Hypothalamus (tissue), 51 donors: ENCODE results near the gene KCNH2.

Experiments
- DNase-seq, 51 donors: peaks; one replicate each; lab custom pipeline; 2025; lab: John Stamatoyannopoulos, UW

KCNH2 gene

DNA sequence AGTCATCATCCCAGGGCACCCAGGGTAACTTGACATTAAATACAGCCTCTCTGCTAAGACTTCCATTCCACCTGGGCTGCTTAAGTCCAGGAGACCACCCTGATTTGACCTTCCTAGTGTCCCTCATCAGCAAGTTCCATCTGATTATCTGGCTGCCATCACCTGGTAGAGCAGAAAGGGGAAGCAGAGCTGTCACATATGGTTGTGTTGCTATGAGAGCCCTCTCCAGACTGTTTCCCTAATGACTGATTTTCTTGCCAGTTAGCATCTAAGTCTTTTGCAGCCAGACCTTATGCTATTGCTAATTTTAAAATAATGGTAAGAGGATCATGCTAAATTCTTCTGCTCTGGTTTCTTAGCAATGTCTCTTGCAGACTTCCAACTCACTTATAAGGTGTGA lies 38.7 kb downstream of the KCNH2 start:
- DNase-seq: no peak

DNA sequence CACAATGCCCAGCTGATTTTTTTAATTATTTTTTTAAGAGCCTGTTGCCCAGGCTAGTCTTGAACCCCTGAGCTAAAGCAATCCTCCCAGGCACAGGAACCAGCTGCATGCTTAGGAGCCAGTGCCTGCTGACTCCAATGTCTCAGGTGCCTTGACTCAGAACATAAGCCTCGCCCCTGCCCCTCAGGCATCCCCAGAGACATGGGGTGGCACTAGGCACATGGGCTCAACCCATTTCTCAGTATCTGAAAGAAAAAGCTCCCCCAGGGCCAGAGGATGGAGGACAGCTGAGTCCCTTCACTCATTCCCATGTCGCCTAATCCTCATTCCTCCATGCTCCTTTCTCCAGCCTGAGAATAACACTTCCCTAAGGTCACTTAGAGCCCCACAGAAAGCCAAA lies 39.1 kb downstream of the KCNH2 start:
- DNase-seq: no peak

DNA sequence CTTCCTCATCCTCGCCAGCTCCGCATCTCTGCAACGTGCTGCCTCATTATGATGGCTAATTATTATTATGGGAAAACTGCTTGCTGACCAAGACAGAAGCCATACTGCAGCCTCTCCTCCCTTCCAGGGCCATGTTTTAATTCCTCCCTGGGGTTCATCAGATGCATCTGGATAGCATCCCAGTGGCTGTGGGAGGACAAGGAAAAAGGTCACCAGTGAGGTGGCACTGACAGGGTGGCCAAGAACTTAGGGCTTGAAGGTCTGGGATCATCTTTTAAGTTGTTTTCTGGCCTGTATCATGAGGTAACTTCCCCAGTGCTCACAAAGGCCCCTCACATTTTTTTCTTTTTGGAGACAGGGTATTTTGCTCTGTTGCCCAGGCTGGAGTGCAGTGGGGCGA lies 39.6 kb downstream of the KCNH2 start:
- no peak for DNase-seq

DNA sequence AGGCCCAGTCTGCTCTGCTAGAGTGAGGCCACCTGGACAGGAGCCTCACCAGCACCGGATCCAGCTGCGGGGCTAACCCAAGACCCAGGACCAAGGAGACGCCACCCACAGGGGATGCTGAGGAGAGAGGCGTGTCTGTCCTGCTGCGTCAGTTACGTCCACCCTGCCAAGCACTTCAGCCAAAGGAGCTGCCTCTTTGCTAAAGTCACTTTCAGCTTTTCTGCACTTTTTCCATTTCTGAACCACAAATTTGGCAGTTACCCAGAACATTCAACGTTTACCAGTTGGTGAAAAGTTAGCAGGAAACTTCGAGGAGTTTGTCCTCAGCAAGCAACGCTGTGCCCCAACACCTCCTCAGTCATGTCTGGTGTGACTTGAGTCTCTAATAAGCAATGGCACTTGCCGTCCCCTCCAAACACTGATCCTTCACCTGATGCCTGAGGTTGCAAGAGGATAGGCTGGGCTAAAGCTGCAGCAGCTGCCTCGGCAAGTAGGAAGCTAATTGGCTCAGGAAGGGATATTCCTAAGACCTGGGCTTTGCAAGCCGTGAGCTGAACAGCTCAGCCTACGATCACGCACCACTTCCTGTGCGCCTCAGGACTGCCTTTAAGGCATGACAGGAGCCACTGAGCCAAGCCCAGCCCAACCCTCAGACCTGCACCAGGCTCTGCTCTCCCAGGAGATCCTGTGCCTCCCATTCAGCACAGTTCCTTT lies 40.1 kb downstream of the KCNH2 start:
- peak in 1 of 51 donors; percentile 7 for DNase-seq

DNA sequence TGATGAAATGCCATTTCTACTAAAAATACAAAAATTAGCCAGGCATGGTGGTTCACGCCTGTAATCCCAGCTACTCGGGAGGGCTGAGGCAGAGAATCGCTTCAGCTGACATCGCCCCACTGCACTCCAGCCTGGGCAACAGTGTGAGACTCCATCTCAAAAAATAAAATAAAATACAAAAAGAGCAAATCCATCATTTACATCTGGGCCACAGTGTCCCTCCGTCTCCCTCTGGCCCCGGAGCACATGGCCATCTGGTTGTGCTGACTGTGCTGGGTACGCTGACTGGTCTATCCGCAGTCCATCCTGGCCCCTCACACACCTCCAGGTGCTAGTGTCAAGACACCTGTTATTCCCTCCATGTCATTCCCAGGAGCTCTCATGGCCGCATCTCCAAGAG lies 42.1 kb downstream of the KCNH2 start:
- no peak for DNase-seq

DNA sequence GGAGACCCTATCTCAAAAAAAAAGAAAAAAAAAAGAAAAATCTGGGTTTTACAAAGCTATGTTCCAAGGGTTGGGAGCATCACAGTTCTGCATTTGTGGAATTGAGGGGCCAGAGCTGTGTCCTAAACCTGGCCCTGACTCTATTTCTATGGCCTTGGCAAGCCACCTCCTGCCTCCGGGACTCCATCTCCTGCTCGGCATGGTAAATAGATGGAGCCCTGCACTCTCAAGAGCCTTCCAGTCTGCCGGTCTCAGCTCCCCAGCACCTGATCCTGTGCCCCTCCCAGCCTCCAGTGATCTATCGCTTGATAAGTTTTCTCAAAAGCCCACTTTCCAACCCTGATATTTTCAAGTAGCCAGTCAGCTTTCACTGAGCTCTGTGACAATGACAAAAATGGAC lies 43.0 kb downstream of the KCNH2 start:
- DNase-seq: no peak

DNA sequence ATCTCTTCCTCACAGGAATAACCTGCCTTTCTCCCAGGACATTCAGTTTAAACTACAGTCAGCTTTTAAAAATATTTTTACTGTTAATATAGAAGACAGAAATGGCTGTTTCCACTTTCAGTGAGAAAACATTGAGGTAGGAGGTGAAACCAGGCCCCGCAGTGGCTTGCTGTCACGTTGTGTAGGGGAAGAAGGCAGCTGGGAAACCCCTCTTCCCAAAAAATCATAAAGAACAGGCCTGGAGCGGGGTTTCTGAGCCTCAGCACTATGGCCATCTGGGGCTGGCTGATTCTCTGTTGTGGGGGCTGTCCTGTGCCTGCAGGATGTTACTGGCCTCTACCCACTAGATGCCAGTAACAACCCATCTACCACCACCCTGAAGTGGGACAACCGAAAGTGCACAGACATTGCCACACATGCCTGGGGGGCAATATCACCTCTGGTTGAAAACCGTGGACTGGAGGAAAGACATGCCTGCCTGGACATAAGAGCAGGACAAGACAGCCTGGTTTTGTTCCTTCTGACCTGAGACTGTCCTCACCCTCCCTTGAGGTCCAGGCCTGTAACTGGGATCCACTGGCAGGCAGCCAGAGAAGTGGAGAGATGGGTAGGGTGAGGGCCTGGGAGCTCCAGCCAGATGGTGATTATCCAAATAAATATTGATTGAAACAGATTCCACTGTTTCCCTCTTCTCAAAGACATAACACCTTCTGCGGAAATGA lies 43.9 kb downstream of the KCNH2 start:
- DNase-seq: no peak

DNA sequence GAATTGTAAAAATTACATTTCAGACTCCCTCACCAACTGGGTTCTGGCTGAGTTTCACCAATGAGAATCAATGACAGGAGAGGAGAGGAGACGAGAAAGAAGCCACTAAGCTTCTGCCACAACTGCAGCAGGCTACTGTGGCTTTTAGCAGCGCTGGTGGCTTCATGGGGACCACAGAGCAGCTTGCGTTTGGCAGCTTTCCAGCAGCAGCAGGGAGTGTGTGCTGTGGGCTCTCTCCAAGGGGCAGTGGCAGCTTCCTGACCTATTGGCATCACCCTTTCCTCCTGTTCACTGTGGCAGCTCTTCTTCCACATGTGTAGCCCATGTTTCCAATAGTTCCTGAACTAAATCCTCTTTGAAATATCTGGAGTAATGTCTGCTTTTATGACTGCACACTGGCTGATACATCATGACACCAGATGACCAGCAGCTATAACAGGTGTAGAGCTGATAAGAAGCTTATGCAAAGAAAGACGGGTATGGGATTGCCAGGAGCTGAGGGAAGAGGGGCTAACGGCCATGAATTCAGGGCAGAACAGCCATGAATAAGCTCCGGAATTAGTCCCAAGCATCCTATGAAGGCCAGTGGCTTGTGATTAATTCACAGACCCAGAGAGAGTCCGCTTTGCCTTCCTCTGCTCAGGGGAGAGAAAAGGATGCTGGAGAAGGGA lies 46.8 kb downstream of the KCNH2 start:
- peak in 1 of 51 donors; percentile 2 for DNase-seq

DNA sequence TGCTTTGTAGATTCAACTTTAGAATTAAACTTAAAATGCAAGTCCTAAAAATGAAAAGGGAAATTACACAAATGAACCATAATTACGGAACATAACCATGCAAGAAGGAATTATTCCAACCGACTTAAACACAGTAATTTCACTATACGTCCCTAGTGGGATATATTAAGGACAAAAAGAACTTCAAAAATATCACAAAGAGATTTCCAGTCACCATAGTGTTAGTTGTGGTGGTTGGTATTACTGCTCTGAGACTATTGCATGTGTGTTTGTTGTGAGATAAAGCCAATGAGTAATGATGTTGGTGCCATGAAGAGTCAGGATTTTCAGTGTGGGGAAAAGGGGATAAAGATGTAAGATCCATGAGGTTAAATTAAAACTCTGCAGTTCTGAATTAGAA lies 49.6 kb downstream of the KCNH2 start:
- no peak for DNase-seq

DNA sequence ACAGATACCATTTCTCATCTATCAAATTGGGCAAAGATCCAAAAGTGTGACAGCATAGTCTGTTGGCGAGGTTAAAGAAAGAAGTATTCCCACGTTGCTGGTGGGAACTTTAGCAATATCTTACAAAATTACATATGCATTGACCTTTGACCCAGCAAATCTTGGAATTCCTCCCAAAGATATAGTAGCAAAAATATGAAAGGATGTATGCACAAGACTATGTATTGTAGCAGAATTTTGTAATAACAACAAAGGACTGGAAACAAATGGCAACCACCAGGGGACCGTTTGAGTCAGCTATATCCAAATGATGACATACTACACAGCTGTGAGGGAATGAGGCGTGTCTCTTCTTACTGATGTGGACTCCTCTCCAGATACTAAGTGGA lies 50.2 kb downstream of the KCNH2 start:
- no peak for DNase-seq

DNA sequence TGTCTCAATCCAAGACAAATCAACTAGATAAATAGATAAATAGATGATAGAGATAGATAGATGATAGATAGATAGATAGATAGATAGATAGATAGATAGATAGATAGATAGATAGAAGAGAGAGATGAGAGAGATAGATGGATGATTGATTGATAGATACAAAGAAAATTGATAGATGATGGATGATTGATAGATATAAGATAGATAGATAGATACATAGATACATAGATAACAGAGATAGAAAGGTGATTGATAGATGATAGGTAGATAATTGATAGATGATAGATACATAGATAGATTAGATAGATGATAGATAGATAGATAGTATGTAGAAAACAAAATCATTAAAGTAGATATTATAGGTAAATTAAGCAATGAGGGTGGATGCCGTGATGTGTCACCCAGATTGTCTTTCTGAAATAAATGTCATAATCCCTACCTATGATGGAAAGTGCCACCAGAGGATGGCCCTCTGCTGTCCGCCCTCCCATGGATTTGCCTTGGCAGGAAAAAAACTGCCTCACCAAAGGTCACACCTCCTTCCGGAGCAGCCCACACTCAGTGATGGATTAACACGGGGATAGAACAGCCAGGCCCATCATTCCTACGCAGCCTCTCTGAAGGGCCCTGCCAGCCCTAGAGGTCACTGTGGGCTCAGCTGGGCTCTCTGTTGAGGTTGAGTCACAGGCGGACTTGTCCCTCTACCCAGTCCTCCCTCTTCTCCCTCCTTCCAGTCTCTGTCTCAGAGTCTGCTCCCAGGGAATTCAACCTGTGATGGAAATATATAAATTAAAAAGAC lies 50.8 kb downstream of the KCNH2 start:
- no peak for DNase-seq

DNA sequence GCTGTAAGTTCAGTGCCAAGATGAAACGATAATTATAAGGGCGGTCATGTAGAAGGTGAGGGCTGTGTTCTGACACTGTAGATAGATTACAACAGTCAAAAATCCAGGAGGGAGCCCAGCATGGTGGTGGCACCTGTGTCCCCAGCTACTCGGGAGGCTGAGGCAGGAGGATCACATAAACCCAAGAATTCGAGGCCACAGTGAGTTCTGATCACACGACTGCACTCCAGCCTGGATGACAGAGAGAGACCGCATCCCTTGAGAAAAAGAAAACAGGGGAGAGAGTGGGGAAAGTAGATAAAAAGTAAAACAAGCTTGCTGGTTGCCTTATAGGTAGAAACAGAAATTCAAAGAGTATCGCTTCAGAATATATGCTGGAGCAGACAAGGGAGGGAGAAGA lies 52.1 kb downstream of the KCNH2 start:
- DNase-seq: no peak

DNA sequence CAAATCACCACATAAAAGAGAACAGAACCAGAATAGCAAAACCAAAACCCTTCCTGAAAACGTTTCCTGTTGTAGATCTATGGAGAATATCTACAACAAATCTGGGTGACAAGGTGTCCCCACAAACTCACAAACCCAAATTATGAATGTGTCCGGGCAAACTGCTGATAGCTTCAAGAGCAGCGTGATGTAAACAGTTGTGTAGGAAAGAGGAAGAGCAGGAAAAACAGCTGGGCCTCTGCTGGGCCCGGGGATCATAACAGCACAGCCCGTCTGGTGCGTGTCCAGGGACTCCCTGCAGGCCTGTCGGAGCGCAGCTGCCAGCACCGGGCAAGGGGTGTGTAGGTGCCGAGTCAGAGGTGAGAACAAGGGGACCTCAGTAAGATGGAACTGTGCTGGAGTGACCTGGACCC lies 53.7 kb downstream of the KCNH2 start:
- no peak for DNase-seq

DNA sequence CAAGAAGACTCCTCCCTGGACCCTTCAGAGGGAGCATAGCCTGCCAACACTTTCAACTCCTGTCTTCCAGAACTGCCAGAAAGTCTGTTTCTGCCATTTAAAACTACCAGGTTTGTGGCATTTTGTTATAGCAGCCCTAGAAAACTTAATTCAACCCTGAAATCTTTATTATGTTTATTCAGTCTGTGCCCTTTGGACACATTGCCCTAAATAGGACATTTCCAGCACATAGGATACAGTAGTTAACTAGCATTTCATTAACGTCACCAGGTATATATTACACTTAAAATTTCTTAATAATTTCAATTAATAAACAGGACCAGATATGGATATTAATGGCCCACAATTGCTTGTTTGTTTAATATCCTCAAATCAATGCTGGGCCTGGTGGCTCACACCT lies 54.3 kb downstream of the KCNH2 start:
- DNase-seq: no peak

DNA sequence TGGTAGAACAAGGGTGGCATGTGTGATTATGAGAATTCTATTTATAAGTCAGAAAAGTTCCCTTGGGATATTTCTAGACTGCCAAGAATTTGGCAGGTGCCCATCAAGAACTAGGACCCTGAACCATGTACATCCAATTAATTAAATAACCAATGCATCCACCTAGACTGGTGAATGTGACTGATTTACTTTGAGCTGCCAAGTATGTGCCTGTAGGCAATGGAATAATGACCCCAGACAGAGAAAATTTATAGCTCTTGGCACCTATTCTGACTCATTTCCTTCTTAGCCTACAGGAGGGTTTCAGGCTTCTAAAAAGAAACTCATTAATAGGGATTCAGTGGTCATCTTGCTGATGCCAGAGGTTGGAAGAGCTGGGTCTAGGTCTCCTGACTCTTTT lies 54.9 kb downstream of the KCNH2 start:
- DNase-seq: no peak

DNA sequence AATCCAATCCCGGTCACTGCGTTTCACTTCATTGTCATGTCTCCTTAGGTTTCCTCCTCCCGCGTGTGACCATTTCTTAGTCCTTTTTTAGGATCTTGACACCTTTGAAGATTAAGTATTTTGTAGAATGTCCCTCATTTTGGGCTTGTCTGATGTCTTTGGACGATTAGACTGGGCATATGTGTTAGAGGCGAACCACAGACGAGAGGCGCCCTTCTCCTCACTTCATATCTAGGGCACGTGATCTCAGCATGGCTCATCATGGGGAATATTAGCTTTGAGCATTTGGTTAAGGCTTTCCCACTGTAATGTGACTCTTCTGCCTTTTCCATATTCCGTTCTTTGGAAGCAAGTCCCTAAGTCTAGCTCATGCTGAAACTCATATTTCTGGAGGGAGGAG lies 59.0 kb downstream of the KCNH2 start:
- no peak for DNase-seq

DNA sequence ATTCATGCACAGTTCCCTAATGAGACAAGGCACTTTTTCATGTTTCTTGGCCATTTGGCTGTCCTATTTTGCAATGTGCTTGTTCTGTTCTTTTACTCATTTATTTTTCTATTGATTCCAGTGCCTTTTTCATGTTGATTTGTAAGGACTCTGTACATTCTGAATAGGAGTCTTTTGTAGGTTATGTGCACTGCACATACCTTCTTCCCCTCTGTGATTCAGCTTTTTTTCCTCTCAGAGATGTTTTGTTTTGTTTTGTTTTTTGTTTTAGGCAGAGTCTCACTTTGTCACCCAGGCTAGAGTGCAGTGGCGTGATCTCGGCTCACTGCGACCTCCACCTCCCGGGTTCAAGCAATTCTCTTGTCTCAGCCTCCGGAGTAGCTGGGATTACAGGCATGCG lies 59.7 kb downstream of the KCNH2 start:
- DNase-seq: no peak

DNA sequence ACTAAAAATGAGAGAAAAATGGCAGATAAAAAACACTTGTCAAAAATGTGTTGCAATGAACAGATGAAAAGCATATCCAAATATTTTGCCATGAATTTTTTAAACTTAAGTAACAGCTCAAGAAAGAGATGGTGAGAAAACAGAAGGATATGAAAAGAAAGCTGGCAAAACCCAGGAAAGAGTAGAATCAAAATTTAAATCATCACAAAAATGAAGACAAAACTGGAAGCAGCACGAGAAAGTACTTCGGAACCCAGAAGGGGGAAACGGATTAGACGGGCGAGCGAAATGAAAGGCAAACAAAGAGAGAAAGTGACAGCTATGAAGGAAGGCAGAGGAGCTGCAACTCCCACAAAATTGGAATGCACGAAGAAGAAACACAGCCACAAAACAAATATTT lies 60.2 kb downstream of the KCNH2 start:
- no peak for DNase-seq

DNA sequence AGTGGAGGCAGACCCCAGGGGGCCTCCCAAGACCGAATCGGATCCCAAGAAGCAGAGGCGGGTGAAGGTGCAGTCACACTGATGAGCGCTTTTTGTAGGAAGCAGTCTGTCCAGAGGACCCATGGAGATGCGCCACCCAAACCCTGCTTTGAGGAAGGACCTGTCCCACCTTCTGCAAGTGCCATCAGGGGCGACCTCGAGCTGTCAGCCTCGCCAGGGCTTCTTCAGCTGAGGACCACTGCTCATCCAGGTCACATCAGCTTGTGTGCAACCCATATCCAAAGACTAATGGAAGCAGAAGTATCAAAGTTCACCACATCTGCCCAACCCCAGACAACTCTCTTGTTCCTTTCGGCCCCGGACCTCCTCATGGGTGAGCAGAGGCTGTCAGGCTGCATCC lies 61.5 kb downstream of the KCNH2 start:
- no peak for DNase-seq

DNA sequence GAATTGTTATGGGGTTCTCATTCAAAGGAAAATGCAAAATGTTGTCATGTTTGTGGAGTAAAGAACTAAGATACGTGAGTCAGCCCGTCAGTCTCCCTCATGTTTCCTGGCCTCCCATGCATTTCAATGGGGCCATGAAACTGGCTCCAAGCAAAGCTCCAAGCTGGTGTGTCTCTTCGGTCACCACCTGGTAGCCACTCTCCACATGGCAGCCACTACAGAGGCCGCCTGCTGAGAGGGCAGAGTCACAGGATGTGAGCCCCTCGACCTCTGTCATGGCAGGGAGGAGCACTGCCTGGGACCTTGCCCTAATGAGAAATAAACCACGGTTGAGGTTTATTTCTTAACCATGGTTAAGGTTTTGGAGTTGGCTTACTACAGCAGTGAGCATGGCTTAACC lies 63.2 kb downstream of the KCNH2 start:
- DNase-seq: no peak

DNA sequence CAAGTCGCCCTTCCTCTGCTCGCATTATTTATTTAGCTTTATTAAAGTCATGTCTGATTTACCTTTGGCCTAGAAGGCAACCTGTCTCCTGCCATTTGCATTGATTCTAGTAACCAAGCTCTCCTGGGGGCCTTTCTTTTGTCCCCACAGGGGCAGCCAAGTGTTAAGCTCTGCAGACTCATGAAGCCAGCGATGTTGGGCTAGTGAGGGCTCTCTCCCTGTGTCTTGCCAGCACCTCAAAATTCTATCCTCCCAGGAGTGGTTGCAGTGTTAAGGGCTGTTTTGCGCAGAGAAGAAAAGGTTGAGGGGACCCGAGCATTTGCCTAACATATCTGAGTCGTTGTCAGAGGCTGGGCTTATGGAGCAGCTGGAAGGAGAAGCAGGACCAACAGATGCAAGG lies 63.9 kb downstream of the KCNH2 start:
- DNase-seq: no peak
